ENCODE data around the gene SLC39A1. TPM values are rescaled to one million over a fixed set of nuclear protein-coding genes. Genes with fewer than 3 reads are reported as not detected.

SLC39A1 gene
- polyA plus RNA-seq, 1 of the 3 experiments (the other 2 are of a cell fraction) = 89.6 TPM

DNA sequence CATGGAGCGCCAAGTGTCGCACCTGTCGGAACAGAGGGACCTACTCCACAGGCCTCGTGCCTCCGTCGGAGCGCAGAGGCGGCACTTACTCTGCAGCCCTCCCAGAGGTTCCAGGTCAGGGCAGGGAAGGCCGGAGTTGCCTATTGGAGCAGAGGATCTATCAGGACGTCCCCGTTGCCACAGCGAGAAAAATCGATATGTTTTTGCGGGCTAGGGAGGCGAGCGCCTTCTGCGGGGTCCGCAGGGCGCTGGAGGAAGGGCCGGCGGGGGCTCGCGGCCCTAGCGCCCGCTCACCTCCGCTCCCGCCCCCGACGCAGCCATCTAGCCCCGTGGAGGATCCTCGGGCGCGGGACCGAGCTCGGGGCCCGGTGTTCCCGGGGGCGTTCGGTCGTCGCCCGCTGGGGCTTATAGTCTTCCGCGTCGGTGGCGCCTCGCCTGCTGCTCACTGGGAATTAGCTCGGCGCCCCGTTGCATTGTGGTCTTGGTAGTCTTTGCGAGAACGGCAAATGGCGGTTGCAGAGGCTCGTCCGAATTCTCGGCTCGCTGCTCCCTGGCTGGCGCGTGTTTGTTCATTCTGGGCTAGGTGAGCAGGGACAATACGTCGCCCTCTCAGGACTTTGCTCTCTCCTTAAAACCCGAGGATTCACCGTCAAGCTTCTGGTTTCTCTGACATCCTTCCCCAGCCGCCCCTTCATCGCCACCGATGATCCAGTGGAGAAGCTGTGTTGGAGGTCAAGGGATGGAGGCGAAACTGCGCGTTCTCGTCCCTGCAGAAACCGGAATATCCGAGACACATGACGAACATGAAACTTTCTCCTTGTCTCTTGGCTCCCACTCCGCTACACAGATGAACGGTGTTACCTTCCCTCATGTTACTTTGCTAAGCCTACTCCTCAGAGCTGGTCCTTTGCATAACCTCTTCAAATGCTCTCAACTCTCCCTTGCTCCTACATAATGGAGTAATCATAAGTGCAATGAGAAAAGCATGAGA lies 14.2 kb upstream of the SLC39A1 start, which contains the start of gene JTB (continued):
- TF ChIP-seq FOXJ3 (CRISPR knock-in tag; IDR thresholded peaks at IDR 0.05) = no peak

GRCh38 chr1:153976819-153977249 lies 13.5 kb upstream of the SLC39A1 start:
- peak; percentile 30 for DNase-seq
- peak overlapping the region; percentile 63 to 91; a peak in 3 of 4 replicates for H3K27ac ChIP-seq (ENCODE audit: low read depth in 2 of 2, low read length in 1 of 2)
- H3K36me3 ChIP-seq (replicated peaks in 1 of 2; ENCODE audit: control insufficient read depth in 1 of 2, insufficient read depth in 2 of 2, low read length in 1 of 2) = peaks cover 32 to 36% of the 10 kb centered on the region in 2 experiments
- WGBS (ENCODE audit: low lambda C conversion rate) = 2% methylated on average over 14 of the region's 16 CpGs
- H3K9ac ChIP-seq = peak overlapping the region; percentile 83
- peak overlapping the region; percentile 92 to 95 for H3K4me3 ChIP-seq (ENCODE audit: low read depth in 2 of 2, low read length in 1 of 2)
- H3K79me2 ChIP-seq (ENCODE audit: insufficient read depth) = peaks cover 26% of the 10 kb centered on the region
- peaks cover 5 to 16% of the 10 kb centered on the region in 2 experiments; a peak in 2 of 4 replicates for H3K4me1 ChIP-seq (ENCODE audit: control insufficient read depth in 1 of 2, insufficient read depth in 2 of 2, low read depth in 1 of 2, low read length in 1 of 2)
- no peaks in the 10 kb centered on the region for H3K9me2 ChIP-seq
- TF ChIP-seq MXI1 (IDR thresholded peaks at IDR 0.05; ENCODE audit: low read depth, low read length) (peak; percentile 2; the same call in 1 of the 2 replicates), NFIC (IDR thresholded peaks at IDR 0.05; ENCODE audit: borderline replicate concordance) (no peak), CHD2 (IDR thresholded peaks at IDR 0.05; ENCODE audit: low read length, partially characterized antibody) (peak; percentile 13)
- peak overlapping the region; percentile 82 for H2AFZ ChIP-seq (ENCODE audit: low read depth)
- no peaks in the 10 kb centered on the region for H3K9me3 ChIP-seq
- H3K4me2 ChIP-seq = peak overlapping the region; percentile 96
- H3K27me3 ChIP-seq (ENCODE audit: insufficient read depth) = no peaks in the 10 kb centered on the region
- POLR2A ChIA-PET = interaction anchor here (0.7 to 6.6 kb wide), 7 partner anchors 9 to 1120 kb away, joined by 3 to 69 read pairs (median 7); partner anchors contain the start of genes CREB3L4, RAB13, RPS27 and SLC39A1
- CTCF ChIA-PET = interaction anchor here (0.7 to 8.9 kb wide), 8 partner anchors 9 to 176 kb away, joined by 3 to 68 read pairs (median 6); partner anchors contain the start of genes CREB3L4, DENND4B and RAB13
- H3F3A ChIP-seq (replicated peaks; ENCODE audit: insufficient read depth) = peaks cover 21% of the 10 kb centered on the region
- H4K20me1 ChIP-seq (ENCODE audit: insufficient read depth) = no peaks in the 10 kb centered on the region

DNA sequence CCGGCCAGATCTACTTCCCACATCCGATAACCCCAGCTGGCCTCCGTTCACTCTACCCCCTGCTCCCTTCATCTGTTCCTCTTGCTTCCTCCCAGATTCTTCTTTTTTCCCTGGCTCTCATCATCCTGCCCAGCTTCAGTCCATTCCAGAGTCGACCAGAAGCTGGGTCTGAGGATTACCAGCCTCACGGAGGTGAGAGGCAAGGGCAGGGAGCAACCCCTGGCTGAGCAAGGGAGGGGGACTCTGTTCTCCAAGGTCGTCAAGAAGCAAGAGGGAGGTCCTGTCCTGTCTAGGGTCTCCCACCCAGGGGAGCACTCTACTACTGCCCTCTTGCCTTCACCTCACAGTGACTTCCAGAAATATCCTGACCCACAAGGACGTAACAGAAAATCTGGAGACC lies 10.2 kb upstream of the SLC39A1 start:
- H3K79me2 ChIP-seq (ENCODE audit: insufficient read depth) = peaks cover 22% of the 10 kb centered on the region
- H4K20me1 ChIP-seq (ENCODE audit: insufficient read depth) = no peaks in the 10 kb centered on the region
- H3F3A ChIP-seq (replicated peaks; ENCODE audit: insufficient read depth) = peaks cover 7% of the 10 kb centered on the region
- 90% methylated on average over 7 of the region's 7 CpGs for WGBS (ENCODE audit: low lambda C conversion rate)
- no peak overlapping the region for H3K9ac ChIP-seq
- ChIA-PET CTCF (interaction anchor here (1.5 to 8.9 kb wide), 2 partner anchors 12 to 43 kb away, joined by 3 to 68 read pairs; partner anchors contain the start of gene RAB13), POLR2A (interaction anchor here (1.9 to 6.6 kb wide), 2 partner anchors 11 to 18 kb away, joined by 5 to 59 read pairs; partner anchors contain the start of genes RPS27 and SLC39A1)
- no peaks in the 10 kb centered on the region for H3K9me2 ChIP-seq
- no peak overlapping the region for H3K27ac ChIP-seq (ENCODE audit: low read depth in 2 of 2, low read length in 1 of 2)
- no peaks in the 10 kb centered on the region for H3K27me3 ChIP-seq (ENCODE audit: insufficient read depth)
- H3K4me1 ChIP-seq (ENCODE audit: control insufficient read depth in 1 of 2, insufficient read depth in 2 of 2, low read depth in 1 of 2, low read length in 1 of 2) = peaks cover 5 to 23% of the 10 kb centered on the region in 2 experiments; a peak in 2 of 4 replicates
- no peak overlapping the region for H3K4me2 ChIP-seq
- TF ChIP-seq NRF1 (IDR thresholded peaks at IDR 0.05; ENCODE audit: low read depth, low read length) (no peak), MAX (IDR thresholded peaks at IDR 0.05; ENCODE audit: low read depth) (no peak), REST (IDR thresholded peaks at IDR 0.05; ENCODE audit: low read depth, low read length) (no peak)
- no peaks in the 10 kb centered on the region for H3K9me3 ChIP-seq
- H2AFZ ChIP-seq (ENCODE audit: low read depth) = no peak overlapping the region
- no peak overlapping the region for H3K4me3 ChIP-seq (ENCODE audit: low read depth in 2 of 2, low read length in 1 of 2)
- DNase-seq = no peak
- peaks cover 17 to 25% of the 10 kb centered on the region in 2 experiments for H3K36me3 ChIP-seq (replicated peaks in 1 of 2; ENCODE audit: control insufficient read depth in 1 of 2, insufficient read depth in 2 of 2, low read length in 1 of 2)

Data from SK-N-SH (cell line).